ENCODE measurements around the gene TAS1R3. TPM values are rescaled to one million over a fixed set of nuclear protein-coding genes. Genes with fewer than 3 reads are reported as not detected.
A peak's percentile ranks its signal among the peaks of the same experiment; 100 is the strongest.
"Not testable (repeated sequence)": the region's sequence is repeated elsewhere in the genome, so short reads cannot be mapped to it uniquely, and the experiment has no call there.

The TAS1R3 gene
- total RNA-seq, 1 experiment from 2014 or later = 0.28 TPM

DNA sequence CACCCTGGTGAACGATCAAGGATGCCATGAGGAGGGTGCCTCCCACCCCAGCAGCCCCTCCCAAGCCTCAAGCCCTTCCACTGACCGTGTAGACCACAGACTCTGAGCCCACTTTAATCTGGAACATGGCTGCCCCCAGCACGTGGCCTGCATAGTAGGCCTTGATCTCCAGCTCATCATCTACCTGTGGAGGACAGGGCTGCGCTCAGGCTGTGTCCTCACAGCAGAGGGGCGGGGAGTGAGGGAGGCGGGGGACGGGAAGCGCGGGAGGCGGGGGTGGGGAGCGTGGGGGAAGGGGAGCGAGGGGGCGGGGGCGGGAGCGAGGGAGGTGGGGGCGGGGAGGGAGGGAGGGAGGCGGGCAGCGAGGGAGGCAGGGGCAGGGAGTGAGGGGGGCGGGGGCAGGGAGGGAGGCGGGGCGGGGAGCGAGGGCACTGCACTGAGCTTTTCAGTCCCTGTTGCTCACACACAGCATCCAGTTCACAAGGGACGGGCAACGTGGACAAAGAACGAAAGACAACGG lies 15.6 kb upstream of the TAS1R3 start:
- no peak overlapping the region for H2BK120ac ChIP-seq (ENCODE audit: low read depth, low read length, poor library complexity, severe bottlenecking)
- no peaks in the 10 kb centered on the region for H3K9me3 ChIP-seq (ENCODE audit: control insufficient read depth, low read depth, low read length)
- H2BK15ac ChIP-seq (ENCODE audit: low read depth, low read length) = no peak overlapping the region
- no peak overlapping the region for H2BK20ac ChIP-seq (ENCODE audit: low read depth, low read length, poor library complexity, severe bottlenecking)
- H3K4me2 ChIP-seq (ENCODE audit: insufficient read depth, insufficient read length, low read length) = no peak overlapping the region
- no peak overlapping the region for H3K56ac ChIP-seq (ENCODE audit: insufficient read length, low read depth, low read length)
- no peak overlapping the region; the same call in 1 of the 2 replicates for H3K14ac ChIP-seq (ENCODE audit: insufficient read depth, low read length)
- H2BK12ac ChIP-seq (ENCODE audit: insufficient read length, low read depth, low read length) = no peak overlapping the region
- no peak overlapping the region for H3K27ac ChIP-seq (ENCODE audit: insufficient read length, low read depth, low read length)
- H3K4me1 ChIP-seq (ENCODE audit: insufficient read depth, low read length) = no peaks in the 10 kb centered on the region; the same call in 1 of the 2 replicates
- H3K23ac ChIP-seq (ENCODE audit: insufficient read length, low read depth, low read length) = no peak overlapping the region
- no peaks in the 10 kb centered on the region for H3K27me3 ChIP-seq (ENCODE audit: insufficient read depth, low read length)
- peak; percentile 75 for DNase-seq
- no peak overlapping the region; the same call in 1 of the 2 replicates for H3K4ac ChIP-seq (ENCODE audit: low read depth, low read length)
- no peak overlapping the region for H3K9ac ChIP-seq (ENCODE audit: extremely low read depth, insufficient read length, low read length)
- WGBS (ENCODE audit: extremely low coverage, insufficient read length, low lambda C conversion rate) = no CpG with 5 or more reads among the region's 26 CpGs
- no peak overlapping the region for H2AK5ac ChIP-seq (ENCODE audit: insufficient read length, low read length)
- H4K8ac ChIP-seq (replicated peaks; ENCODE audit: insufficient read length, low read depth, low read length) = no peak overlapping the region
- H2AFZ ChIP-seq (ENCODE audit: low read length) = no peak overlapping the region
- Mint-ChIP-seq H3K27me3 (ENCODE audit: low read depth) (no peaks in the 10 kb centered on the region), H3K9me3 (no peaks in the 10 kb centered on the region), H3K4me1 (peaks cover 8 to 16% of the 10 kb centered on the region in 2 experiments), H3K4me3 (peak overlapping the region; percentile 22 to 23; a peak in 1 of 5 replicates), H3K27ac (peak overlapping the region; percentile 83 to 95 (median 93); a peak in 5 of 7 replicates), H3K36me3 (ENCODE audit: insufficient read depth in 1 of 3, low read depth in 3 of 3) (peaks cover 18 to 70% (median 66%) of the 10 kb centered on the region in 3 experiments)
- H3T11ph ChIP-seq (ENCODE audit: low read length) = no peak overlapping the region
- H3K79me1 ChIP-seq (ENCODE audit: insufficient read depth, low read depth, low read length, poor library complexity, severe bottlenecking) = peaks cover 2% of the 10 kb centered on the region
- H4K91ac ChIP-seq (ENCODE audit: insufficient read length, low read depth, low read length) = no peak overlapping the region
- no peak overlapping the region for H2BK5ac ChIP-seq (ENCODE audit: insufficient read length, low read length)
- TF ChIP-seq, protein P1, sequence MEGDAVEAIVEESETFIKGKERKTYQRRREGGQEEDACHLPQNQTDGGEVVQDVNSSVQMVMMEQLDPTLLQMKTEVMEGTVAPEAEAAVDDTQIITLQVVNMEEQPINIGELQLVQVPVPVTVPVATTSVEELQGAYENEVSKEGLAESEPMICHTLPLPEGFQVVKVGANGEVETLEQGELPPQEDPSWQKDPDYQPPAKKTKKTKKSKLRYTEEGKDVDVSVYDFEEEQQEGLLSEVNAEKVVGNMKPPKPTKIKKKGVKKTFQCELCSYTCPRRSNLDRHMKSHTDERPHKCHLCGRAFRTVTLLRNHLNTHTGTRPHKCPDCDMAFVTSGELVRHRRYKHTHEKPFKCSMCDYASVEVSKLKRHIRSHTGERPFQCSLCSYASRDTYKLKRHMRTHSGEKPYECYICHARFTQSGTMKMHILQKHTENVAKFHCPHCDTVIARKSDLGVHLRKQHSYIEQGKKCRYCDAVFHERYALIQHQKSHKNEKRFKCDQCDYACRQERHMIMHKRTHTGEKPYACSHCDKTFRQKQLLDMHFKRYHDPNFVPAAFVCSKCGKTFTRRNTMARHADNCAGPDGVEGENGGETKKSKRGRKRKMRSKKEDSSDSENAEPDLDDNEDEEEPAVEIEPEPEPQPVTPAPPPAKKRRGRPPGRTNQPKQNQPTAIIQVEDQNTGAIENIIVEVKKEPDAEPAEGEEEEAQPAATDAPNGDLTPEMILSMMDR (conservative IDR thresholded peaks at IDR 0.05) = no peak
- H4K5ac ChIP-seq (ENCODE audit: insufficient read length, low read depth, low read length) = no peak overlapping the region
- H4K20me1 ChIP-seq (ENCODE audit: control insufficient read depth, insufficient read depth, insufficient read length) = no peaks in the 10 kb centered on the region
- H3K18ac ChIP-seq (ENCODE audit: insufficient read length, low read depth, low read length) = peak overlapping the region; percentile 67
- H3K79me2 ChIP-seq (ENCODE audit: insufficient read depth, low read length) = peaks cover 2% of the 10 kb centered on the region; the same call in 1 of the 2 replicates
- no peaks in the 10 kb centered on the region for H3K23me2 ChIP-seq (ENCODE audit: insufficient read length, low read depth, low read length, poor library complexity, severe bottlenecking)

DNA sequence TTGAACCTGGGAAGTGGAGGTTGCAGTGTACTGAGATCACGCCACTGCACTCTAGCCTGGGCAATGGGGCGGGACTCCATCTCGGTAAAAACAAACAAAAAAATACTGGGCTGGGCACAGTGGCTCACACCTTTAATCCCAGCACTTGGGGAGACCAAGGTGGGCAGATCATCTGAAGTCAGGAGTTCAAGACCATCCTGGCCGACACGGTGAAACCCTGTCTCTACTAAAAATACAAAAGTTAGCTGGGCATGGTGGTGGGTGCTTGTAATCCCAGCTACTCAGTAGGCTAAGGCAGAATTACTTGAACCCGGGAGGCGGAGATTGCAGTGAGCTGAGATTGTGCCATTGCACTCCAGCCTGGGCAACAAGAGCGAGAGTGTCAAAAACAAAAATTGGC lies 14.9 kb upstream of the TAS1R3 start:
- not testable (repeated sequence) for H4K8ac ChIP-seq (replicated peaks; ENCODE audit: insufficient read length, low read depth, low read length); H3K9ac ChIP-seq (ENCODE audit: extremely low read depth, insufficient read length, low read length); H3K79me1 ChIP-seq (ENCODE audit: insufficient read depth, low read depth, low read length, poor library complexity, severe bottlenecking); H4K20me1 ChIP-seq (ENCODE audit: control insufficient read depth, insufficient read depth, insufficient read length); H2AK5ac ChIP-seq (ENCODE audit: insufficient read length, low read length); H3K23ac ChIP-seq (ENCODE audit: insufficient read length, low read depth, low read length); H4K91ac ChIP-seq (ENCODE audit: insufficient read length, low read depth, low read length); DNase-seq; H2AFZ ChIP-seq (ENCODE audit: low read length); H3K4me2 ChIP-seq (ENCODE audit: insufficient read depth, insufficient read length, low read length); H2BK15ac ChIP-seq (ENCODE audit: low read depth, low read length); H3K79me2 ChIP-seq (ENCODE audit: insufficient read depth, low read length); H3K27ac ChIP-seq (ENCODE audit: insufficient read length, low read depth, low read length); H3K4me1 ChIP-seq (ENCODE audit: insufficient read depth, low read length); H4K5ac ChIP-seq (ENCODE audit: insufficient read length, low read depth, low read length); H3K27me3 ChIP-seq (ENCODE audit: insufficient read depth, low read length); H2BK12ac ChIP-seq (ENCODE audit: insufficient read length, low read depth, low read length); H3K27me3 Mint-ChIP-seq (ENCODE audit: low read depth); H3K18ac ChIP-seq (ENCODE audit: insufficient read length, low read depth, low read length); H2BK5ac ChIP-seq (ENCODE audit: insufficient read length, low read length); H2BK20ac ChIP-seq (ENCODE audit: low read depth, low read length, poor library complexity, severe bottlenecking); H3K14ac ChIP-seq (ENCODE audit: insufficient read depth, low read length); H3K23me2 ChIP-seq (ENCODE audit: insufficient read length, low read depth, low read length, poor library complexity, severe bottlenecking); H3K9me3 Mint-ChIP-seq; H3T11ph ChIP-seq (ENCODE audit: low read length); H3K4ac ChIP-seq (ENCODE audit: low read depth, low read length); H3K9me3 ChIP-seq (ENCODE audit: control insufficient read depth, low read depth, low read length); H2BK120ac ChIP-seq (ENCODE audit: low read depth, low read length, poor library complexity, severe bottlenecking); H3K56ac ChIP-seq (ENCODE audit: insufficient read length, low read depth, low read length)
- Mint-ChIP-seq H3K4me1 (peaks cover 8 to 16% of the 10 kb centered on the region in 2 experiments), H3K4me3 (0 out of 5 replicates have a peak overlapping the region, but pooled peaks of 1 of the 2 experiments have one; percentile 5), H3K36me3 (ENCODE audit: insufficient read depth in 1 of 3, low read depth in 3 of 3) (peaks cover 18 to 66% (median 61%) of the 10 kb centered on the region in 3 experiments), H3K27ac (peak overlapping the region in 1 of 3 experiments; percentile 77; a peak in 1 of 7 replicates)
- no CpG with 5 or more reads among the region's 8 CpGs for WGBS (ENCODE audit: extremely low coverage, insufficient read length, low lambda C conversion rate)
